ACHN (cell line): ENCODE measurements around the gene DPH6.

ENCODE experiments used
- DNase-seq: peaks from one replicate; pipeline ENCODE4 v3.0.0-alpha.2; 2015
- in situ Hi-C: cut with HindIII; loops from 2 replicates; pipeline ENCODE4 v1.10.0; 2017; ENCODE audit warnings: low sequenced_read_pairs, low pct_ligation_motif_present, low pct_unique_long_range_greater_than_20kb

DPH6 gene

DNA sequence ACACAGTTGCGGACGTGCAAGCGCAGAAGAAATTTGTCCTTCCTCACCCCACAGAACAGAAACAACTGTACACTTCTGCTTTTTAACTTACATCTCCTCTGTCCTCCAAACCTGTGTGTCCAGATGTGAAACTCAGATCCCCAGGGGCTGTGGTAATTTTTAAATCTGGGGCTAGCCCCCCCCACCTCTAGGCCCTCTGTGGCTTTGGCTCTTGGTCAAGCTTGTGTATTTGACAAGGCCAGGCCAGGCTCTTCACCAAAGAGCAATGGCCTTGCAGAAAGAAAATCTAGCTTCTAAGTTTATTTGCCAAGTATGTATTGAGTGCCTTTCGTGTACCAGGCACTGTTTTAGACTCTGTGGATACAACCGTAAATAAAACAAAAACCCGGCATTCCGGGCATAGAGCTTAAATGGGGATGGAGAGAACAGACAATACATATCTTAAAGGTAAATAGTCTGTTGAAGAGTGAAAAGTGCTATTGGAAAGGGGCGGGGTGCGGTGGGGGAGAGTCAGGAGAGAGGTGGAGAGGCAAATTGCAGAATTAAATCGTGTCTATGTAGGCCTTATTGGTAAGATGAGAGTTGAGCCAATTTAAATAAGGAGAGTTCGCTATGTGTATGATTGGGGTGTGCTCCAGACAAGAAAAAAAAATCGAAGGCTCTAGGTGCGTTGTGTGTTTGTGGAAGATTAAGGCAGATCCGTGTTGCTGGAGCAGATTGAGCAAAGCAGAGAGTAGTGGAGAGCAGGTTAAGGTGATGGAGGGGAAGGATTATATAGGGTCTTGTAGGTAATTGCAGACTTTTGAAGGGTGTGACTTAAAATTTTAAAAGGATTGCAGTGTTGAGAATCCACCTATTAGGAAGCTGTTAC is 781 bp upstream of the DPH6 start:
- in situ Hi-C loops = no loop called here
- DNase-seq = no peak

DNA sequence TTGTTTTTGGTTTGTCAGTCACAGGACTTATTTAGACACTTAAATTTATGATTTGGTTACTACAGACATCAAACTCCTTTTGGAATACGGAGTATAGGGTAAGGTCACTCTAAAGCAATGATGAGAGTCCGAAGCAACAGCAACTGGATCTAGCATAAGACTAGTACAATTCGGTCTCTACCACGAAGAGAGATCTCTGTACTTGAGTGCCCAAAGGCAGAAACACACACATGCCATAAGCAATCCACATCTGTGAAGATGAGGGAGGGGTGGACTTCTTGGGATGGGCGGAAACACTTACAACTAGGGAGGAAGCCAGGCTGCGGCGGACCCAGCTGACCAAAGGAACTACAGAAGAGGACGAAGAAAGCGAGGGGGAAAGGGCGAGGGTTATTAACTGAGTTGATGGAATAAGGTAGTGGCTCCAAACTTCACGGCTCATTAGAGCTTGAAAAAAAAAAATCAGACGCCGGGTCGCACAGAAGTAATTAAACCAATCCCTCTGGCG is 595 bp downstream of the DPH6 start:
- DNase-seq = peak; percentile 62
- in situ Hi-C loops = no loop called here

DNA sequence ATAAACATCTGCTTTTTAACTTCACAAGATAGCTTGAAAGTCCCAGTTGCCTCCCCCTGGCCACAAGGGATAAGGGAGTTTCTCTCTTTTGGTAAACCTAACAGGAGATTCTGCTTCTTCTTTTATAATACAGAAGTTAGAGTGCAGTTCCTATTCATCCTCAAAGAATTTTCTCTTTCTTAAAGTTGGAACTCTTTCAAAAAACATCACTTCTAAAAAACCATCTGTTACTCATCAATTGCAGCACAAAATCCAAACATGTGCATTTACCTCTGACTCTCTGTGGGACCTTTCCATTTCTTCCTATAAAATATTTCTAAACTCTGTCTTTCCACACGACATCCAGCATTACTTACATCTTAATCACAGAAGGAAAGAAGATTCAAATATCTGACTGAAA is 5.1 kb downstream of the DPH6 start:
- no peak for DNase-seq
- in situ Hi-C loops = no loop called here

DNA sequence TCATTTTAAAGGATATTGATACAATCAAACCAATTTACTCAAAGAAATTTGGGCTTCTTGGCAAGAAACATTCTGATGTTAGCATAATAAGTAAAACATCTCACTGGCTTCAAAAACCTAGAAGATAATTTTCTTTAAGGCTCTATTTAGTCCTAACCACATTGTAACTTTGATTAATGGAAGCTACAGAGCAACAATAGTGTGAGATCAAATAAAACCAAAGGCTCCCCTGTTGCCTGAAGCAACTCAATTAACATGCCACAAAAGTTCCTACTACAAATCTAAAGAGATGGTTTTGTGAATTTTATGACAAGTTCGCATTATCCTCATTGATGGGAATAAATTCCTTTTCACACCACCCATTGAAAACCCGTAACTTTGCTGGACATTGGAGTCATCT is 5.9 kb downstream of the DPH6 start:
- no peak for DNase-seq
- in situ Hi-C loops = no loop called here

DNA sequence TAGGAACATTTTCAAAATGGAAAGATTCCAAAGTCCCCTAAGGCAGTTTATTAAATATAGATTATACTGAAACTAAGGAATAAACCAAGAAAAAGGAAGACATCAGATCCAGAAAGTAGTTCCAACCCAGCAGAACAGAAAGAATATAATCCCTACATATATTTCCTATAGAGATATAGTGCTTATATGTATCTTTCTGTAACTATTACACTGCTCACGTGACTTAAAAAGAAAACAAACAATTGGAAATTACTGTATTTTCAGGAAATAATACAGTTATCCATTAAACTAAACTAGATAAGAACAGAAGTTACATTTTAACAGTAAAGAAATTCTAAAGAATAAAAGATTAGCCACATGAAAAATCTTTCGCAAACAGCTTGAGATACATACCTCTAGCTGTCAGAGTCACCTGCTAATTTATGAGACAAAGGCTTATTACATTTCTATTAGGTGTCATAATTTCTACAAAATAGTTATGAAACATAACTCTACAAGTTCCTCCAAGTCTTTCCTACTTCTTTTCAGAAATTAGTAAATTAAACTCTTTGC is 10.5 kb downstream of the DPH6 start:
- no peak for DNase-seq
- in situ Hi-C loops = no loop called here

DNA sequence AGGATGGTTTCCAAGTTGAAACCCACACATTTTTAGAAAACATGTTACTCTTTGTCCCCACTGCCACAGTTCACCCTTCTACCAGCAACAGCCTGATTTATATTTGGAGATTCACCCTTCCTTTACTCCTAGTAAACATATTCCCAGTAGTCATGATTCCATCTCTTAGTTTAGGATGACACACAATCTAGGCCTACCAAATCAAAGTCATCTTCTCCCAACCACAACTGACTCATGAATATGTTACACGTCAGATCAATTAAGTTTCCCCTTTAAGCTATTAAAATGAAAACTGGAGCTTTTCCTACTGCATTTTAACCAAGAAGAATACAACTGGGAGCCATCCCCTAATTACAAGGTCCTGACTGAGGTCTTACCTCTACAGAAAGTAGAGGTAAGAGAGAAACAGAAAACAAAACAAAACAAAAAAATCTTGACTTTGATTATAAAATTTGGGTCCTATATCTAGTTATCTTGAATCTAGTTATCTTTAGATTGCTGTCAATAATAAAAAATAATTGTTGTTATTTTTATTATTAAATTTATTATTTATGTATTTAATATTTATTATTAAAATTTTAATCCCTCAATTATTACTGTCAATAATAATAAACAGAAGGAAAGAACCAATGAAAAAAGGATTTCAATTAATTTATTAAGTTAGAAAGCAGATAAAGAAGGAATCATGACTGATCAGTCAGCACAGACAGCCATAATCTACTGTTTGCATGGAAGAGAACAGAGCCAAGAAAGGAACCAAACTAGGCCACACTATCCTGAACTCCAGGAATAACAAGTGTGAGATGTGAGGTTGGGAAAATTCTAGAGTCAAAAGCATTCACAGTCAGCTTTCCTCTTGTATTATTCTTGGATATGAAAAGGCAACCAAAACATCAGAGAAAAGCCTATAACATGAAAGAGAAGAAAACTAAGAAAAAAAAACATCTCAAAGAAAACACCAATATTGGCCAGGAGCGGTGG is 12.5 kb downstream of the DPH6 start:
- in situ Hi-C loops = no loop called here
- DNase-seq = no peak

DNA sequence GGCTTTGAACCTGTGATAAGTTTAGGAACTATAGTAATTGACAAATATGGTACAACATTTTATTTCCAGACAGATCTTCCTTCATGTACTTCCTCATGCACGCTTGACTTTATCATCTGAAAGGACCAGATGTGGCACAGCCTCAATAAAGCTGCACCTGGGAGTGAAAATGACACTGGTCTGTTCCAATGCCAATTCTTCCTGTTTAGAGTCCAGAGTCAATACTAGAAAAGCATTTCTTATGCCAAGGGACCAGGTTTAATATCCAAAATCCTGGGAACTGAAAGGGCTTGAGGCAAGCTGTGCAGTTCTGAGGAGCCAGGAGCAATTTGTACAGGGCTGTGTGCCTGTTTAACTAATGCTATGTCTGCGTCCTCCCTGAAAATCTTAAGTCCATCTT is 15.3 kb downstream of the DPH6 start:
- DNase-seq = no peak
- in situ Hi-C loops = no loop called here

DNA sequence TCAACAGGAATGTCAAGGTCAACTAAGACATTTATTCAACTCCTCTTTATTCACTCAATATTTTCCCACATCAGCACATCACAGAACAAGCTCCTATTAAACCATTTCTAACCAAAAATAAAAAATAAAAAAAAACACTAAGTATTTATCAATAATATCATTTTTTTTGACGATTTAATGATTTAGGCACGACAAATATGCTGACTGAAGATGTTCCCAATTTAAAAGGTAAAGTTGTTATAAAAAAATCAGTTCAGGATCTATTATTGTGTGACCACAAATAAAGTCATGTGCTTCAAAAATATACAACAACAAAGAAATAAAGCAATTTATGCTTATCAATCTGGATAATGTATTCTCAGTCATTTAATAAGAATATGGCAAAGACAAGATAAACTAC is 16.2 kb downstream of the DPH6 start:
- in situ Hi-C loops = no loop called here
- DNase-seq = no peak

DNA sequence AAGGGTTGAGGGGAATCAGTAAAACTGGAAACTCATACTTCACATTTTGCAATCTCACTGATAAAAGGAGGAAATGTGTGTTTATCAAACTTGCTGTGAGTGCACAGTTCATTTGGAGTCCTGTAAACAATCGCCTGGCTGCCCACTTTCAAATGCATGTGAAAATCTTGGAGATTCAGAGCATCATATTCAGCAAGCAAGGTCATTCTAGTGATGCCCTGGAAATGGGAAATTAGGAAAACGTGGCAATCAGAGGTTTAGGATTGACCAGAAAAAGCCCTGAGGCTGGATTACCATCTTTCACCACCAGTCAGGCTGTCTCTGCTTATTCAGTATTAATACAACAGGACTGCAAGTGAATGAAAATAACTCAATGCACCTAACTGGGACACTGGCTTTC is 23.9 kb downstream of the DPH6 start:
- DNase-seq = no peak
- in situ Hi-C loops = no loop called here

DNA sequence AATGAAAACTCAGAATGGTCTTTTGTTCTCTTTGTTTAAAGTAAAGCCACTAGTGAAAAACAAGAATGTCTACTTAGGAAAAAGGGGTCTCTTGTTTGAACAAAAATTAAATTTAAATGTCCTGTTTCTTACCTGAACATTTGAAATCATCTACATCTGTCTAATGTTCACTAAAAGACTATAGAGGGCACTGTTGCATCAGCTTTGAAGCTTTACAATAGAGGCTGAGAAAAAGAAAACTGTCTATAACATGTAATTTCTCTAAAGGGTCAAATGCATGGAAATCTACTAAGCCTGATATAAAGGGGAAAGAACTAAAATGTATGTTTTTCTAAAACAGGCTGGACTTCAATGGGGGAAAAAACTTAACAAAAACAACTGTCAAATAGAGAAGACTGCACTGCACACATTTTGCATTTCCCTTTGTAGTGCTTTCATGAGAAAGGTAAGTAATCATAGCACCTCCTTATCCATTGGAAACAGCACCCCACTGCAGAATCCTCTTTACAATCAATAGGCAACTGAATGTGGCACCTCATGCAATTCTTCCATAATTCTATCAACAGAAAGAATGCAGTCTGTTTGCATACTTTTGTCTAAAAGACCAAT is 26.3 kb downstream of the DPH6 start:
- DNase-seq = peak; percentile 45
- in situ Hi-C loops = no loop called here

DNA sequence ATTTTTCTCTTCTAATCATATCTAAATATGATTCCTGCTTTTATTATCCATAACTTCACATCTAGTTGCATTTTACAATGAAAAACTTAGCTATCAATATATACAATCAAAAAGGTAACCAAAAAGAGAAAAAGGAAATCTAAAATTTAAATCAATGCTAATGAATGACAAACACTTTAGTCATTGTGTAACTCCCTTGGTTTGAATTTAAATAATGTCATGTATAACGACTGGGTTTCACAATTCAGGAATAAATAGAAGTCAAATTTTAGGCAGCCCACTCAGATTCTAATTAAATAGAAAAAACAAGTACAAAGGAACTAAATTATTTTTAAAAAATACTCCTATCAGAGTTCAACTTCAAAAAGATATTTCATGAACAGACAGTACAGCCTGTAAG is 26.9 kb downstream of the DPH6 start:
- in situ Hi-C loops = no loop called here
- DNase-seq = no peak

DNA sequence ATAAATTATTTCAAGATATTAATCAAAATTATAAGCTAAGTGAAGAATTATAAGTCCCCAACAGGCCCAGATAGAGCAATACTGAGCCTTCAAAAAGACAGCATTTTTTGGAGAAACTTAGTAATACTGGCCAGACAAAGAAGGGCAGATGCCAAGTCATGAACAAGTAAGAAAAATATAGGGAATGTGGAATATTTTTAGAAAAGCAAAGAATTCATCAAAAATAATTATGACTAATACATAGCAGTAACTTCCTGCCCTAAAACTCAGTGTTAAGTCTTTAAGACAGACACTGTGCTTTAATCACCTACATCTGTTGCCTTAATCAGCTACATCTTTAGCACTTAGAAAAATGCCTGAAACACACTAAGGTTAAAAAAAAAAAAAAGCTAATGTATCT is 31.2 kb downstream of the DPH6 start:
- no peak for DNase-seq
- in situ Hi-C loops = no loop called here

DNA sequence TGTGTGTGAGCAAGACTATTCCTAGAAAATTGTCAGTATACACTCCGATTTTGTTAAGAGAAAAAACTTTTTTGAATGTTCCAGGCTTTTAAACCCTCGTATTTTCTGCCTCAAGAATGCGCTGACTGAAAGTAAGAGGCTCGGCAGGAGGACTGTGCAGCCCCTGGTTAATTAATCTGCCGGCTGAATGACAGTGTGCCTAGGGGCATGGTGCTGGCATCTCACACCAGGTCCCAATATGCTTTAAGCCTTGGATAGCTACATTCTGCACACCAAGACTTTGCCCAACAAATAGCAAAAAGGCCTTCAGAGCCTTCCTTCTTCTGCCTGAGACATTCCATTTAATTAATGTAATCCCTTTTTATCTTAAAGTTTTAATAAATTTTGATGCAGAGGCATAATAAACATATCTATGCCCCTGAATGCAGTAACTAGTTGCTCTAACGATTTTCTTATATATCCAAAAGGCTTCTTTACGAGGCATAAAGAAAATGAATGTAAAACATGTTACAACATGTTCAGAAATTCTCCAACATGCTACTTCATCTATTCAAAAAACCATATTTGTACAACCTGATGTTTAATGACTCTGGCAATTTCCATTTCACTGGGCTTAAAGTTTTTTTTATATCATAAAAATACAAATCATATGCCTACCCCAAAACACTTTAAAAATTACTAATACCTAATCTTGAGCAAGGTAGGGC is 37.9 kb downstream of the DPH6 start:
- in situ Hi-C loops = no loop called here
- DNase-seq = no peak

DNA sequence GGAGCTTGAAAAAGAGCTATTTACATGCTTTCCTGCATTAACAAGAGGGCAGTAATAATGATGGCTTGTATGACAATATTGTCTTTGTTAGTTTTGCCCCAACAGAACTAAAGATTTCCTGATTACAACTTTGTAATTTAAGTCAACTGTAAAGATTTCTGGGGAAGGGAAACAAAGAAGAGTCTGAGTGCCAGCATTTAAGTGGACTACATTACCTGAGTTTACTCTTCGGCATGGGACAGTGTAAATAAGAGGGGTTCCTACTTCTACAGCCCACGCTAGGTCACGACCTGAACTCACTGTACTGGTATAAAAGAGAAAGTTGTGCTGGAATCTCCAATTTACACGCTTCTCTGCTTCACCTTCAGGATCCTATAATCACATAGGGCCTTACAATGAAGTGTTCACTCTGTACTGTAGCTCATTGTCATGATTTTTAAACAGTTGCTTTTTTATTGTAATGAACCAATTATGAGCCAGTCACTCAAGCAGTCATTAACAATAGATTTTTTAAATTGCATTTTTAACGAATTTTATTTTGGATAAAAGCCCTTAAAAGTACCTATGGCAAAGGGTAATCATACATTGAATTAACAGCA is 39.6 kb downstream of the DPH6 start:
- no peak for DNase-seq
- in situ Hi-C loops = no loop called here

DNA sequence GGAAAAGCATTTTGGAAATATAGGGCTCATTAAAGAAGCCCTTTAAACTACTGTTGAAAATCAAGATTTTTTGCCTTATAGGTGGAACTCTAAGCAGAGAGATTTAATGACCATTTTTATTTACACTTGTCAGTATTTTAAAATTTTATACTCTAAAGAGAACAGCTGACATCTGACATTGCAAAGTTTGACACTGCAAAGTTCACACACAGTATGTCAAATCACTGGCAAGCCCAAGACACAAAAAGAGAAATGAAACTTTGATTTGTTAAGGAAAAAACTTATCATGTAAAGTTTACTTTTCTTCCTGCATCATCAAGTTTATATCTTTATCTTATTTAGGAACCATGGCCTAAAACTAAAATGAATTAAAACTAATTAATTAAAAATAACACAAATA is 40.2 kb downstream of the DPH6 start:
- in situ Hi-C loops = no loop called here
- no peak for DNase-seq

DNA sequence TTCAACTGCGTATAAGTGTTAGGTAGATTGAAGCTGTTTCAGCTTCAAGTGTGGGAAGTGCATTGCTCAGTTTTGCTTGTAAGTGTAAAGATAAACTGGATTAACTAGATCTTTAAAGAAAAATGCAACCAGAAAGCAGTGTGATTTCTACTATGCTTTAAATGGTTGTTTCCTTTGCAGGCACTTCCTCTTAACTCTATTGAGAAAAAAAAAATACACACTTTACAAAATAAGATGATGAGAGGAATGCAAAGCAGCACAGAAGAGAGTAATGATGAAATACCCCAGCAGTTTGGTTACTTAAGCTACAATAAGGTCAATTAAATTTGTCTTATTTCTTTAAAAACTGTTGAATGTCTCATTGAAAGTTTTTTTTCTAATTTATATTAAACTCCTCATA is 40.8 kb downstream of the DPH6 start:
- DNase-seq = no peak
- in situ Hi-C loops = no loop called here

DNA sequence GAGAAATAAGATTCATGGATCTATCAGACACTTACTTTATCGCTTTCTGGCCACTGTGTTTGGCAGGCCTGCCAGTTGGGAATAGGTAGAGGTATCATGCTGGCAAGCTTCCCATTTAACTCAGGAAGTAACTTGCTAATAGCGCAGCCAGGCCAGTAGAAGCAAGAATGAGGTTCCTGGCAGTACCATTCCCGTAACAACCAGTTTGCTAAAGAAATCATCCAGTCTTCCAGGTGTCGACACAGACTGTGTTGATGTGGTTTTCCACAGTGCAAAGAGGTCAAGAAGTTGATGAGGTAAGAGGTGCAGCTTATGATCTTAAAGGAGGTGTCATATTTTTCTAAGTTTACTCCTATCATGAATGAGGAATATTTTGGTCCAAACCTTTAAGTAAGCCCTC is 46.2 kb downstream of the DPH6 start:
- no peak for DNase-seq
- in situ Hi-C loops = no loop called here

DNA sequence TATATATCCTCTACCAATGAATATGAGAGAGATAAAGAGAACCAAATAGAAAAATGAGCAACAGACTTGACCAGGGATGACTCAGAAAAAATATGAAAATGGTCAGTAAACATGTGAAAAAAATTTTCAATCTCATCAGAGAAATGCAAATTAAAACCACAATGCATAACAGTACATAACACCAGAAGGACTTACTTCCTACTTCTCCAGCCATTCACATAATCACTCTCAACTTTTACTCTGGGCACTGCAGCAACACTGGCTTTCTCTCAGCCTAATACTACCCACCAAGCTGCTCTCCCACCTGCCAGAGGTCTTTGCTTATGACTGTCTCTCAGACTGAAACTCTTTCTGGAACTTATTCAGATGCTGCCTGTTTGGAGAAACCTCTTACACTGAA is 49.4 kb downstream of the DPH6 start:
- no peak for DNase-seq
- in situ Hi-C loops = no loop called here
